GM12878 (cell line): ENCODE data around the gene RASGRF1.

Source experiments
- E4F1 ChIP-seq: fragments of 450-650 bp; IDR thresholded peaks from 2 replicates; pipeline ENCODE4 v1.6.1; 2018; ENCODE audit warnings: borderline replicate concordance, mild to moderate bottlenecking; ENCODE audit not compliant: partially characterized antibody
- EP300 ChIP-seq, 2 experiments: fragments of 150-350 bp in 1 of 2; IDR thresholded peaks; 2 replicates each; pipeline ENCODE4 v1.6.1; 2011 to 2012; ENCODE audit warnings: low read depth in 2 of 2, low read length in 2 of 2, borderline replicate concordance in 1 of 2, improper control_type of control experiment in 1 of 2, inconsistent platforms in 1 of 2; ENCODE audit not compliant: control insufficient read depth in 1 of 2
- EZH2 ChIP-seq: IDR thresholded peaks from 2 replicates; pipeline ENCODE4 v1.6.1; 2012; ENCODE audit warnings: low read depth, mild to moderate bottlenecking, control low read depth, inconsistent platforms, low read length, borderline replicate concordance; ENCODE audit not compliant: control insufficient read depth
- GATAD2B ChIP-seq: fragments of 450-650 bp; conservative IDR thresholded peaks from 2 replicates; pipeline ENCODE4 v1.6.1; 2017; ENCODE audit warnings: low read depth, mild to moderate bottlenecking, moderate library complexity
- KDM1A ChIP-seq: fragments of 200-600 bp; sonication (generic); IDR thresholded peaks from 2 replicates; pipeline ENCODE4 v1.6.1; 2016; ENCODE audit warnings: borderline replicate concordance
- NRF1 ChIP-seq: conservative IDR thresholded peaks from 2 replicates; pipeline ENCODE4 v1.6.1; 2011; ENCODE audit warnings: mild to moderate bottlenecking, low read depth, low read length, improper control_type of control experiment
- ZNF274 ChIP-seq: IDR thresholded peaks from one replicate; pipeline ENCODE4 v1.8.0; 2011; ENCODE audit not compliant: insufficient read length, insufficient read depth
- TF ChIP-seq, protein P1 (sequence below): IDR thresholded peaks from 2 replicates; pipeline ENCODE4 v1.6.1; 2011; ENCODE audit warnings: low read depth, mild to moderate bottlenecking, low read length, moderate library complexity, borderline replicate concordance; ENCODE audit errors: extremely low read depth
- TF ChIP-seq, protein P2 (sequence below): IDR thresholded peaks from 2 replicates; pipeline ENCODE4 v1.6.1; 2012; ENCODE audit warnings: low read depth, low read length, improper control_type of control experiment
- TF ChIP-seq, protein P3 (sequence below): fragments of 450-650 bp; conservative IDR thresholded peaks from 2 replicates; pipeline ENCODE4 v1.6.1; 2017; ENCODE audit warnings: mild to moderate bottlenecking, moderate library complexity
- TF ChIP-seq, protein P4 (sequence below), 3 experiments: IDR thresholded peaks in 2 of 3; conservative IDR thresholded peaks in 1 of 3; 2 replicates each; pipeline ENCODE4 v1.5.1; 2011; ENCODE audit warnings: low read depth in 3 of 3, low read length in 3 of 3, mild to moderate bottlenecking in 3 of 3, control low read depth in 2 of 3, moderate library complexity in 2 of 3, inconsistent platforms in 1 of 3, mixed read lengths in 1 of 3; ENCODE audit not compliant: control insufficient read depth in 2 of 3, insufficient read depth in 1 of 3; ENCODE audit errors: extremely low read depth in 1 of 3

GRCh38 chr15:79006071-79006470, 84.5 kb downstream of the RASGRF1 start:
- TF ChIP-seq ZNF274: no peak
- TF ChIP-seq E4F1: no peak
- TF ChIP-seq EP300 (IDR thresholded peaks at IDR 0.05; ENCODE audit: borderline replicate concordance in 1 of 2, control insufficient read depth in 1 of 2, low read depth in 2 of 2, low read length in 2 of 2): no peak
- no peak for TF ChIP-seq KDM1A
- TF ChIP-seq NRF1: no peak
- TF ChIP-seq, protein P1, sequence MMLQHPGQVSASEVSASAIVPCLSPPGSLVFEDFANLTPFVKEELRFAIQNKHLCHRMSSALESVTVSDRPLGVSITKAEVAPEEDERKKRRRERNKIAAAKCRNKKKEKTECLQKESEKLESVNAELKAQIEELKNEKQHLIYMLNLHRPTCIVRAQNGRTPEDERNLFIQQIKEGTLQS: no peak
- no peak for TF ChIP-seq EZH2
- TF ChIP-seq, protein P2, sequence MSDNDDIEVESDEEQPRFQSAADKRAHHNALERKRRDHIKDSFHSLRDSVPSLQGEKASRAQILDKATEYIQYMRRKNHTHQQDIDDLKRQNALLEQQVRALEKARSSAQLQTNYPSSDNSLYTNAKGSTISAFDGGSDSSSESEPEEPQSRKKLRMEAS: no peak
- TF ChIP-seq, protein P3, sequence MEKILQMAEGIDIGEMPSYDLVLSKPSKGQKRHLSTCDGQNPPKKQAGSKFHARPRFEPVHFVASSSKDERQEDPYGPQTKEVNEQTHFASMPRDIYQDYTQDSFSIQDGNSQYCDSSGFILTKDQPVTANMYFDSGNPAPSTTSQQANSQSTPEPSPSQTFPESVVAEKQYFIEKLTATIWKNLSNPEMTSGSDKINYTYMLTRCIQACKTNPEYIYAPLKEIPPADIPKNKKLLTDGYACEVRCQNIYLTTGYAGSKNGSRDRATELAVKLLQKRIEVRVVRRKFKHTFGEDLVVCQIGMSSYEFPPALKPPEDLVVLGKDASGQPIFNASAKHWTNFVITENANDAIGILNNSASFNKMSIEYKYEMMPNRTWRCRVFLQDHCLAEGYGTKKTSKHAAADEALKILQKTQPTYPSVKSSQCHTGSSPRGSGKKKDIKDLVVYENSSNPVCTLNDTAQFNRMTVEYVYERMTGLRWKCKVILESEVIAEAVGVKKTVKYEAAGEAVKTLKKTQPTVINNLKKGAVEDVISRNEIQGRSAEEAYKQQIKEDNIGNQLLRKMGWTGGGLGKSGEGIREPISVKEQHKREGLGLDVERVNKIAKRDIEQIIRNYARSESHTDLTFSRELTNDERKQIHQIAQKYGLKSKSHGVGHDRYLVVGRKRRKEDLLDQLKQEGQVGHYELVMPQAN: no peak
- no peak for TF ChIP-seq GATAD2B
- TF ChIP-seq, protein P4, sequence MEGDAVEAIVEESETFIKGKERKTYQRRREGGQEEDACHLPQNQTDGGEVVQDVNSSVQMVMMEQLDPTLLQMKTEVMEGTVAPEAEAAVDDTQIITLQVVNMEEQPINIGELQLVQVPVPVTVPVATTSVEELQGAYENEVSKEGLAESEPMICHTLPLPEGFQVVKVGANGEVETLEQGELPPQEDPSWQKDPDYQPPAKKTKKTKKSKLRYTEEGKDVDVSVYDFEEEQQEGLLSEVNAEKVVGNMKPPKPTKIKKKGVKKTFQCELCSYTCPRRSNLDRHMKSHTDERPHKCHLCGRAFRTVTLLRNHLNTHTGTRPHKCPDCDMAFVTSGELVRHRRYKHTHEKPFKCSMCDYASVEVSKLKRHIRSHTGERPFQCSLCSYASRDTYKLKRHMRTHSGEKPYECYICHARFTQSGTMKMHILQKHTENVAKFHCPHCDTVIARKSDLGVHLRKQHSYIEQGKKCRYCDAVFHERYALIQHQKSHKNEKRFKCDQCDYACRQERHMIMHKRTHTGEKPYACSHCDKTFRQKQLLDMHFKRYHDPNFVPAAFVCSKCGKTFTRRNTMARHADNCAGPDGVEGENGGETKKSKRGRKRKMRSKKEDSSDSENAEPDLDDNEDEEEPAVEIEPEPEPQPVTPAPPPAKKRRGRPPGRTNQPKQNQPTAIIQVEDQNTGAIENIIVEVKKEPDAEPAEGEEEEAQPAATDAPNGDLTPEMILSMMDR (IDR thresholded peaks at IDR 0.05 in 2 of 3, conservative IDR thresholded peaks at IDR 0.05 in 1 of 3; ENCODE audit: control insufficient read depth in 2 of 3, extremely low read depth in 1 of 3, insufficient read depth in 1 of 3, low read depth in 3 of 3, low read length in 3 of 3): no peak
